T-helper 1 cell treated with Interleukin-12 subunit alpha and Interleukin-12 subunit beta and Interleukin-4 antibody, amounts not matched to agents 30 μg/mL and 1 μg/mL, for 36 hours (primary cell): ENCODE measurements around the gene MAMDC2.

Experiments used
- H3K27ac Mint-ChIP-seq: one replicate; pipeline ENCODE4 v1.8.0; 2021; ENCODE audit warnings: mild to moderate bottlenecking, mixed read lengths
- H3K27me3 Mint-ChIP-seq: one replicate; pipeline ENCODE4 v1.8.0; 2021; ENCODE audit warnings: low read depth, mixed read lengths
- H3K36me3 Mint-ChIP-seq: one replicate; pipeline ENCODE4 v1.8.0; 2021; ENCODE audit warnings: low read depth, mixed read lengths
- H3K4me1 Mint-ChIP-seq: one replicate; pipeline ENCODE4 v1.8.0; 2021; ENCODE audit warnings: low read depth, mixed read lengths
- H3K4me3 Mint-ChIP-seq: one replicate; pipeline ENCODE4 v1.8.0; 2021; ENCODE audit warnings: mild to moderate bottlenecking, moderate library complexity, mixed read lengths
- H3K9me3 Mint-ChIP-seq: one replicate; pipeline ENCODE4 v1.8.0; 2021; ENCODE audit warnings: mixed read lengths

The MAMDC2 gene

GRCh38 chr9:70066874-70067273, 23.2 kb downstream of the MAMDC2 start:
- no peak overlapping the region for H3K4me3 Mint-ChIP-seq
- H3K27me3 Mint-ChIP-seq = peaks cover 11% of the 10 kb centered on the region
- H3K4me1 Mint-ChIP-seq = no peaks in the 10 kb centered on the region
- H3K36me3 Mint-ChIP-seq = no peaks in the 10 kb centered on the region
- H3K27ac Mint-ChIP-seq = no peak overlapping the region
- no peaks in the 10 kb centered on the region for H3K9me3 Mint-ChIP-seq

GRCh38 chr9:70069704-70070103, 26.1 kb downstream of the MAMDC2 start:
- Mint-ChIP-seq H3K27ac (no peak overlapping the region), H3K4me1 (no peaks in the 10 kb centered on the region), H3K27me3 (peaks cover 6% of the 10 kb centered on the region), H3K9me3 (no peaks in the 10 kb centered on the region), H3K4me3 (no peak overlapping the region), H3K36me3 (no peaks in the 10 kb centered on the region)

- Mint-ChIP-seq H3K9me3 (no peaks in the 10 kb centered on the region), H3K27ac (no peak overlapping the region), H3K4me3 (no peak overlapping the region), H3K36me3 (no peaks in the 10 kb centered on the region), H3K4me1 (no peaks in the 10 kb centered on the region), H3K27me3 (no peaks in the 10 kb centered on the region)
Observed at GRCh38 chr9:70073193-70073592, 29.5 kb downstream of the MAMDC2 start.

DNA sequence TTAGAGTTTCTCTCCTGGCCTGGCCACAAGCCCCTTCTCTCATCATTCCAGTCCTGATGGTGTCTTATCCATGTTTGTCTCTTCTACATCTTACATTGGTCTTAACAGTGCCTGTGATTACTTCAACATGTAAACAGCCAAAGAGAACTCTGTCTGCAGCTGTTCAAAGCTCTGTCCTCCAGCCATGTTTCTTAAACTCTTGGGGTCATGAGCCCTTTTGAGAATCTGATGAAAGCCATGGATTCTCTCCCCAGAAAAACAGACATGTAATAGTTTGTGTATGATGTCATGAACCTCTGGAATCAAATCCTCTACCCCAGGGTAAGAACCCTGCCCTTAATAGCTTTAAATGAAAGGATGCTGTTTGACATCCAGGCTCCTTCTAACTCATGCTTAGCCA, 30.1 kb downstream of the MAMDC2 start:
- Mint-ChIP-seq H3K27me3 (no peaks in the 10 kb centered on the region), H3K4me3 (no peak overlapping the region), H3K9me3 (no peaks in the 10 kb centered on the region), H3K4me1 (no peaks in the 10 kb centered on the region), H3K36me3 (no peaks in the 10 kb centered on the region), H3K27ac (no peak overlapping the region)

DNA sequence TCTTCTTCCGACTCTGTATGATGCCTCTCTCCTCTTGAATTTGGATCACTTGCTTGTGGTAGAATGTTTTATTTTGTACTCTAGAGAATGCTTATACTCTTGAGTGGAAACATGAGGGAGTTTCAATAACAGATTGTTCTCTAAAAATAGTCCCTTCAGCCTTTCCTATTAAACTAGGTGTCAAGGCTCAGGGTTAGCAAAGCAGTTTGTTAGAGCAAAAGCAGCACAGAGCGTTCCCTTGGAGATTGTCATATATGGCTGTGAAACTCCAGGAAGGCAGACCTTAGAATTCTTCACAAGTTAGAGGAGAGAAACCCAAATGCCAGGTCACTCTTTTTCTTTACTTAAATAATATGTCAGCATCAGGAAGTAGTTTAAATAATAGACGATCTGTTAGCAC, 33.0 kb downstream of the MAMDC2 start:
- H3K9me3 Mint-ChIP-seq = no peaks in the 10 kb centered on the region
- peaks cover 6% of the 10 kb centered on the region for H3K27me3 Mint-ChIP-seq

GRCh38 chr9:70079417-70080037, 35.9 kb downstream of the MAMDC2 start:
- Mint-ChIP-seq H3K4me1 (no peaks in the 10 kb centered on the region), H3K27ac (no peak overlapping the region), H3K36me3 (no peaks in the 10 kb centered on the region), H3K4me3 (no peak overlapping the region), H3K27me3 (peaks cover 6% of the 10 kb centered on the region), H3K9me3 (no peaks in the 10 kb centered on the region)

More for the DNA sequence above, 33.0 kb downstream of the MAMDC2 start:
- Mint-ChIP-seq H3K36me3 (no peaks in the 10 kb centered on the region), H3K4me3 (no peak overlapping the region), H3K27ac (no peak overlapping the region), H3K4me1 (no peaks in the 10 kb centered on the region)

- Mint-ChIP-seq H3K27me3 (peaks cover 6% of the 10 kb centered on the region), H3K27ac (no peak overlapping the region), H3K9me3 (no peaks in the 10 kb centered on the region)
Observed at GRCh38 chr9:70080481-70081119, 37.0 kb downstream of the MAMDC2 start.

GRCh38 chr9:70081120-70081495, 37.5 kb downstream of the MAMDC2 start:
- H3K36me3 Mint-ChIP-seq = no peaks in the 10 kb centered on the region
- no peak overlapping the region for H3K4me3 Mint-ChIP-seq
- no peaks in the 10 kb centered on the region for H3K9me3 Mint-ChIP-seq
- peaks cover 6% of the 10 kb centered on the region for H3K27me3 Mint-ChIP-seq
- no peaks in the 10 kb centered on the region for H3K4me1 Mint-ChIP-seq
- no peak overlapping the region for H3K27ac Mint-ChIP-seq

More at GRCh38 chr9:70080481-70081119, 37.0 kb downstream of the MAMDC2 start:
- Mint-ChIP-seq H3K4me1 (no peaks in the 10 kb centered on the region), H3K36me3 (no peaks in the 10 kb centered on the region), H3K4me3 (no peak overlapping the region)

GRCh38 chr9:70083429-70083828, 39.8 kb downstream of the MAMDC2 start:
- no peaks in the 10 kb centered on the region for H3K36me3 Mint-ChIP-seq
- no peak overlapping the region for H3K27ac Mint-ChIP-seq
- peaks cover 6% of the 10 kb centered on the region for H3K27me3 Mint-ChIP-seq
- H3K9me3 Mint-ChIP-seq = no peaks in the 10 kb centered on the region
- no peak overlapping the region for H3K4me3 Mint-ChIP-seq
- H3K4me1 Mint-ChIP-seq = no peaks in the 10 kb centered on the region

DNA sequence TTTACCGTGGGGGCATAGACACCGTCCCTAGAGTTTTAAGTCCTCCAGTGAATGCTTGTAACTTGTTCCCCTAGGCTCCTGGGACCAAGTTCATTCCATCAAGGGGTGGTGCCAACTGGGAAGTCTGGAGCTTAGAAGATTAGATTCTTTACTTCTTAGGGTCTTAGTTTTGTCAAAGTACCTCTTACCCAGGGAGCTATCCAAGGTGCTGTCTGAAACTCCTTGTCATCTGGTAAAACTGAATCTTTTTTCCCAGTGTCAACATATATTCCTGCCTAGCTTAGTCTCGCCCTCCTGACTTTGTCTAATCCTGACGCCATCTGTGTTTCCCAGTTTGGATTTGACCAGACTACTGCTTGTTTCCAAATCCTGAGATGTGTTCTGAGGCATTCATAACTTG, 41.6 kb downstream of the MAMDC2 start:
- Mint-ChIP-seq H3K9me3 (no peaks in the 10 kb centered on the region), H3K4me1 (no peaks in the 10 kb centered on the region), H3K27me3 (no peaks in the 10 kb centered on the region), H3K27ac (no peak overlapping the region), H3K36me3 (no peaks in the 10 kb centered on the region), H3K4me3 (no peak overlapping the region)

DNA sequence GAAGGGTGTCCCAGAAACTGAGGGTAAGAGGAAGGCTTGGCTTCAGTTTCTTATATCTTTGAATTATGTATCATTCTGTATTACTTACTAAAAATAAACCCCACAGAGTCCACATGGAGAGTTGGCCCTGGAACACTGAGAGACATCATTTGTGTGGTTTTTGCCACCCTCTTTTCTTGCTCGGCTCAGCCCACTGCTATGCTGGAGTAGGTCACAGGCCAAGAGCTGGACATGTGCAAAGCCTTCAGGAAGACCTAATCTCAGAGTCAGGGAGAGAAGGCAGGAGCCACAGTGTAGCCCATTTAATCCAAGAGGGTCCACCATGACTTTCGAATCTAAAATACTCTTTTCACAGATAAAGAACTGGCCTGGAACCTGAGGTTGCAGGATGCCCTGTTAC, 47.5 kb downstream of the MAMDC2 start:
- Mint-ChIP-seq H3K36me3 (no peaks in the 10 kb centered on the region), H3K4me3 (no peak overlapping the region), H3K9me3 (no peaks in the 10 kb centered on the region), H3K27ac (no peak overlapping the region), H3K4me1 (no peaks in the 10 kb centered on the region), H3K27me3 (no peaks in the 10 kb centered on the region)

- Mint-ChIP-seq H3K4me1 (no peaks in the 10 kb centered on the region), H3K36me3 (no peaks in the 10 kb centered on the region), H3K27ac (no peak overlapping the region), H3K9me3 (no peaks in the 10 kb centered on the region), H3K27me3 (no peaks in the 10 kb centered on the region), H3K4me3 (no peak overlapping the region)
Observed at GRCh38 chr9:70091572-70091971, 47.9 kb downstream of the MAMDC2 start.

DNA sequence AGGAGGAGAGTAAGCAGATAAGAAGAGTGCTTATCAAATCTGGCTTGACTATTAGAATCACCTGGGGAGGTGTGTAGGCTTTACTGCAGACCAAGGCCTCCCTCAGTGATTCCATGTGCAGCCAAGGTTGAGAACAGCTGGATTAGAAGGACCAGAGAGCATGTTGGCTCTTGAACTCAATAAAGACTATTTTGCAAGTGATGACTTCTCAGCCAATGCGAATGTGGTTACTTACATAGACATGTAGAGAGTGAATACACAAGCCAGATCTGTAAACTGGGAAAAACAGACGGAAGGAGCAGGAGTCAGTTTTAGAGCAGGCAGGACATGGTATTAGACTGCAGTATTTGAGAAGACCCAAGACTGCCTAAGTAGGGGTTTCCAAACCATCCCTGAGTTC, 48.5 kb downstream of the MAMDC2 start:
- no peak overlapping the region for H3K27ac Mint-ChIP-seq
- no peaks in the 10 kb centered on the region for H3K36me3 Mint-ChIP-seq
- no peaks in the 10 kb centered on the region for H3K27me3 Mint-ChIP-seq
- H3K4me3 Mint-ChIP-seq = no peak overlapping the region
- no peaks in the 10 kb centered on the region for H3K4me1 Mint-ChIP-seq
- no peaks in the 10 kb centered on the region for H3K9me3 Mint-ChIP-seq

- no peaks in the 10 kb centered on the region for H3K9me3 Mint-ChIP-seq
- H3K27me3 Mint-ChIP-seq = no peaks in the 10 kb centered on the region
- H3K36me3 Mint-ChIP-seq = no peaks in the 10 kb centered on the region
- no peak overlapping the region for H3K4me3 Mint-ChIP-seq
- no peaks in the 10 kb centered on the region for H3K4me1 Mint-ChIP-seq
- no peak overlapping the region for H3K27ac Mint-ChIP-seq
Observed at GRCh38 chr9:70093095-70093494, 49.4 kb downstream of the MAMDC2 start.

GRCh38 chr9:70093944-70094343, 50.3 kb downstream of the MAMDC2 start:
- no peaks in the 10 kb centered on the region for H3K36me3 Mint-ChIP-seq
- H3K27ac Mint-ChIP-seq = no peak overlapping the region
- no peaks in the 10 kb centered on the region for H3K27me3 Mint-ChIP-seq
- H3K4me3 Mint-ChIP-seq = no peak overlapping the region
- H3K4me1 Mint-ChIP-seq = no peaks in the 10 kb centered on the region
- no peaks in the 10 kb centered on the region for H3K9me3 Mint-ChIP-seq
